B cell (primary cell): ENCODE results near the gene SLC35F2. TPM values are rescaled to one million over a fixed set of nuclear protein-coding genes. Genes with fewer than 3 reads are reported as not detected.

ENCODE experiments used
- ATAC-seq: fragments of 200-7000 bp; cut with Tn5 transposase; one replicate; pipeline ENCODE4 v1.10.0; 2021; ENCODE audit warnings: low read depth, mild to moderate bottlenecking, moderate number of reproducible peaks, moderate library complexity
- CTCF ChIA-PET: fragments of 350-600 bp; sonication (Branson Sonifier 250); formaldehyde crosslinking; loops from one replicate; lab custom pipeline; 2021; ENCODE audit warnings: antibody characterized with exemption, inconsistent platforms; lab: Charles Lee
- POLR2A ChIA-PET: fragments of 350-600 bp; sonication (Branson Sonifier 250); formaldehyde crosslinking; loops from one replicate; lab custom pipeline; 2021; ENCODE audit warnings: antibody characterized with exemption; lab: Charles Lee
- DNase-seq: peaks from one replicate; pipeline ENCODE4 v3.0.0; 2013
- H2AFZ ChIP-seq: 2 replicates; pipeline ENCODE4 v1.6.1; 2012; ENCODE audit warnings: mild to moderate bottlenecking, low read depth, low read length; ENCODE audit not compliant: insufficient read depth, poor library complexity, severe bottlenecking
- H3K27ac ChIP-seq, 2 donors: 1 replicate in 1 of 2; 2 replicates in 1 of 2; pipeline ENCODE4 v1.5.1; 2012 to 2013; ENCODE audit warnings: low read length in 2 of 2, mild to moderate bottlenecking in 2 of 2, moderate library complexity in 1 of 2
- H3K27me3 ChIP-seq, 4 experiments: fragments of 200-600 bp in 1 of 4; sonication (generic) in 1 of 4; replicated peaks in 1 of 4; 1 replicate in 2 of 4; 2 replicates in 2 of 4; pipeline versions ENCODE4 v1.6.1 to v1.7.0; 2013 to 2016; ENCODE audit warnings: low read length in 3 of 4, mild to moderate bottlenecking in 2 of 4, mixed read lengths in 1 of 4, moderate library complexity in 1 of 4; ENCODE audit not compliant: insufficient read depth in 4 of 4, control insufficient read depth in 3 of 4; ENCODE audit errors: control extremely low read depth in 1 of 4
- H3K36me3 ChIP-seq, 2 experiments: replicated peaks in 1 of 2; 1 replicate in 1 of 2; 2 replicates in 1 of 2; pipeline versions ENCODE4 v1.6.1 to v1.7.1; 2013; ENCODE audit warnings: low read length in 1 of 2; ENCODE audit not compliant: insufficient read depth in 2 of 2, control insufficient read depth in 1 of 2; ENCODE audit errors: control extremely low read depth in 1 of 2, extremely low read depth in 1 of 2
- H3K4me1 ChIP-seq, 2 donors: fragments of 200-600 bp in 1 of 2; sonication (generic) in 1 of 2; 1 replicate in 1 of 2; 2 replicates in 1 of 2; pipeline versions ENCODE4 v1.5.1 to v1.6.1; 2013 to 2017; ENCODE audit warnings: low read length in 2 of 2; ENCODE audit not compliant: control insufficient read depth in 2 of 2, insufficient read depth in 2 of 2
- H3K4me2 ChIP-seq: replicated peaks from 2 replicates; pipeline ENCODE3; 2012; ENCODE audit warnings: mild to moderate bottlenecking, low read depth, low read length; ENCODE audit not compliant: poor library complexity, severe bottlenecking
- H3K4me3 ChIP-seq, 5 experiments: fragments of 200-600 bp in 1 of 5; sonication (generic) in 1 of 5; 1 replicate in 3 of 5; 2 replicates in 2 of 5; pipeline versions ENCODE4 v1.5.1 to v1.7.0; 2011 to 2016; ENCODE audit warnings: low read length in 4 of 5, mild to moderate bottlenecking in 4 of 5, low read depth in 2 of 5, control low read depth in 1 of 5, moderate library complexity in 1 of 5; ENCODE audit not compliant: insufficient read depth in 1 of 5; ENCODE audit errors: control extremely low read depth in 1 of 5, extremely low read depth in 1 of 5
- H3K79me2 ChIP-seq: fragments of 200-600 bp; sonication (generic); one replicate; pipeline ENCODE4 v1.6.0; 2016; ENCODE audit warnings: low read length; ENCODE audit not compliant: control insufficient read depth, insufficient read depth
- H3K9ac ChIP-seq: fragments of 200-600 bp; sonication (generic); 2 replicates; pipeline ENCODE4 v1.6.1; 2017; ENCODE audit warnings: mild to moderate bottlenecking, low read length, moderate library complexity
- H3K9me3 ChIP-seq, 3 donors: one replicate each; pipeline versions ENCODE4 v1.6.1 to v1.7.1; 2013; ENCODE audit warnings: low read length in 2 of 3; ENCODE audit not compliant: control insufficient read depth in 2 of 3, insufficient read depth in 1 of 3; ENCODE audit errors: control extremely low read depth in 1 of 3
- H4K20me1 ChIP-seq: 2 replicates; pipeline ENCODE4 v1.6.0; 2012; ENCODE audit warnings: mild to moderate bottlenecking, low read length; ENCODE audit not compliant: insufficient read depth, control insufficient read depth, poor library complexity, severe bottlenecking
- H3K27ac Mint-ChIP-seq: one replicate; pipeline ENCODE4 v1.8.0; 2021; ENCODE audit warnings: mixed read lengths
- H3K27me3 Mint-ChIP-seq: one replicate; pipeline ENCODE4 v1.8.0; 2021; ENCODE audit warnings: mixed read lengths
- H3K4me1 Mint-ChIP-seq: one replicate; pipeline ENCODE4 v1.8.0; 2021; ENCODE audit warnings: mixed read lengths
- H3K4me3 Mint-ChIP-seq: one replicate; pipeline ENCODE4 v1.8.0; 2021; ENCODE audit warnings: mixed read lengths
- H3K9me3 Mint-ChIP-seq: one replicate; pipeline ENCODE4 v1.8.0; 2022; ENCODE audit warnings: mixed read lengths; ENCODE audit not compliant: insufficient read depth
- EZH2 ChIP-seq: IDR thresholded peaks from 2 replicates; pipeline ENCODE4 v1.6.1; 2012; ENCODE audit warnings: borderline replicate concordance, low read depth, mild to moderate bottlenecking, moderate library complexity, low read length; ENCODE audit not compliant: insufficient read depth, poor library complexity, severe bottlenecking
- WGBS: methylation state at CpG from one replicate; pipeline ENCODE4 v1.1.5; 2013; ENCODE audit warnings: missing lambda C conversion rate; ENCODE audit not compliant: insufficient coverage; 5-methylcytosine and 5-hydroxymethylcytosine counted together
- intact Hi-C: fragments of 100-400 bp; cut with micrococcal nuclease; formaldehyde crosslinking; loops from one replicate; pipeline ENCODE4 v1.10.0; 2022
- polyA plus RNA-seq: library from polyadenylated mRNA; depleted of rRNA; stranded (reverse); fragments of >200 nt; gene quantifications from 2 replicates; pipeline ENCODE4 v1.2.3, GENCODE V29; 2012
- total RNA-seq, 2 donors: library from RNA; stranded (reverse); fragments of 120-200 nt in 1 of 2; gene quantifications; 1 replicate in 1 of 2; 2 replicates in 1 of 2; pipeline versions ENCODE4 v1.2.3 to v1.2.4, GENCODE V29; 2013 to 2022
- TF ChIP-seq, protein P1 (sequence below): fragments of 200-600 bp; IDR thresholded peaks from one replicate; pipeline ENCODE4 v1.8.0; 2022; ENCODE audit warnings: antibody characterized with exemption, mild to moderate bottlenecking

SLC35F2 gene
- total and polyA plus RNA-seq, 2 donors (not counting 1 experiment from before 2014, with no cell fraction given): 10.9 TPM

DNA sequence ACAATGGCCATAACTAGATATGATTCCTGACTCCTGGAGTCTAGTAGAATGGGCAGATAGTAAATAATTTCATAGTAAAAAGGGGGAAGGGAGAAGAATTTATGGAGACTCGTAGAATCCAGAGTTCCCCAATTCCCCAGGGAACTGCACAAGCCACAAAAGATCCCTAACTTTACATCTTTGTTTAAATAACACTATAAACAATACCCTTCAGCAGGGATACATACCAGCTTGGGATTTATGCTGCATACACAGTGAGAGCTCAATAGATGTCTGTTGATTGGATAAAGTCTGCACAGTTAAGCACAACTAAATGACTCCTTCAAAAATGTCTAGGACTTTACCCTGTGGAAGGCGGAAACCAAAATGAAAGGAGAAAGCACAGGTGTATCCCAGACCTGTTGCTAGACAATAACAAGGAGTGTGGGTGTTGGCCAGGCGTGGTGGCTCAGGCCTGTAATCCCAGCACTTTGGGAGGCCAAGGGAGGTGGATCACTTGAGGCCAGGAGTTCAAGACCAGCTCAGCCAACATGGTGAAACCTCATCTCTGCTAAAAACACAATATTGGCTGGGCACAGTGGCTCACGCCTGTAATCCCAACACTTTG lies 6.8 kb downstream of the SLC35F2 start:
- no peak overlapping the region for H3K4me3 Mint-ChIP-seq
- Histone ChIP-seq H3K27me3 (no peaks in the 10 kb centered on the region), H3K79me2 (peaks cover 69% of the 10 kb centered on the region), H2AFZ (no peak overlapping the region), H3K4me2 (no peak overlapping the region), H3K9ac (no peak overlapping the region), H3K9me3 (no peaks in the 10 kb centered on the region), H3K36me3 (no peaks in the 10 kb centered on the region), H4K20me1 (peaks cover 31% of the 10 kb centered on the region), H3K4me1 (peaks cover under 1 to 3% of the 10 kb centered on the region in 2 donors), H3K27ac (no peak overlapping the region), H3K4me3 (no peak overlapping the region)
- DNase-seq (no peak), ATAC-seq (no peak)
- intact Hi-C loops: no loop called here
- H3K9me3 Mint-ChIP-seq: no peaks in the 10 kb centered on the region
- TF ChIP-seq, protein P1, sequence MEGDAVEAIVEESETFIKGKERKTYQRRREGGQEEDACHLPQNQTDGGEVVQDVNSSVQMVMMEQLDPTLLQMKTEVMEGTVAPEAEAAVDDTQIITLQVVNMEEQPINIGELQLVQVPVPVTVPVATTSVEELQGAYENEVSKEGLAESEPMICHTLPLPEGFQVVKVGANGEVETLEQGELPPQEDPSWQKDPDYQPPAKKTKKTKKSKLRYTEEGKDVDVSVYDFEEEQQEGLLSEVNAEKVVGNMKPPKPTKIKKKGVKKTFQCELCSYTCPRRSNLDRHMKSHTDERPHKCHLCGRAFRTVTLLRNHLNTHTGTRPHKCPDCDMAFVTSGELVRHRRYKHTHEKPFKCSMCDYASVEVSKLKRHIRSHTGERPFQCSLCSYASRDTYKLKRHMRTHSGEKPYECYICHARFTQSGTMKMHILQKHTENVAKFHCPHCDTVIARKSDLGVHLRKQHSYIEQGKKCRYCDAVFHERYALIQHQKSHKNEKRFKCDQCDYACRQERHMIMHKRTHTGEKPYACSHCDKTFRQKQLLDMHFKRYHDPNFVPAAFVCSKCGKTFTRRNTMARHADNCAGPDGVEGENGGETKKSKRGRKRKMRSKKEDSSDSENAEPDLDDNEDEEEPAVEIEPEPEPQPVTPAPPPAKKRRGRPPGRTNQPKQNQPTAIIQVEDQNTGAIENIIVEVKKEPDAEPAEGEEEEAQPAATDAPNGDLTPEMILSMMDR: no peak
- no peak for TF ChIP-seq EZH2
- ChIA-PET POLR2A (no interaction called here), CTCF (no interaction called here)
- H3K27ac Mint-ChIP-seq: no peak overlapping the region
- peaks cover 33% of the 10 kb centered on the region for H3K4me1 Mint-ChIP-seq
- 94% methylated on average over 2 of the region's 4 CpGs for WGBS
- no peaks in the 10 kb centered on the region for H3K27me3 Mint-ChIP-seq

DNA sequence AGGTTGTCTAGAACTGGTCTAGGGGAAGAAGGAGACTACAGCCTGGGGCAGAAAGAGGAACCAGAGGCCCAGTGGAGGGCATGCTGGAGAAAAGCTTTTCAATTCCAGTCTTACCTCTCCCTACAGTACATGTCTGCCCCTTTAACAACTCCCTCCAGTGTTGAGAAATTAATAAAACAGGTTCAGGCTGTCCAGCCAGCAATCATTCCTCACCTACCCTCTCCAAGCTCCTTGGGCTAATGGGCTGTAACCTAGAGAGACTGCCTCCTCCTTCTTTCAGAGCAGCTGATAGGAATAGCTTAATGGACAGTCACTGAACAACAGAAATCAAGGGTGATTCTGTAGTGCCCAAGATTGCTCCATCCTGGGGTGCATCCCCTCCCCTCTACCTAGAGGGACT lies 8.8 kb downstream of the SLC35F2 start:
- Histone ChIP-seq H2AFZ (no peak overlapping the region), H3K4me1 (peaks cover 0 to 3% of the 10 kb centered on the region in 2 donors), H4K20me1 (peaks cover 27% of the 10 kb centered on the region), H3K27me3 (no peaks in the 10 kb centered on the region), H3K4me2 (no peak overlapping the region), H3K9ac (no peak overlapping the region), H3K36me3 (no peaks in the 10 kb centered on the region), H3K27ac (no peak overlapping the region), H3K9me3 (no peaks in the 10 kb centered on the region), H3K4me3 (no peak overlapping the region), H3K79me2 (peaks cover 87% of the 10 kb centered on the region)
- no peak for DNase-seq
- Mint-ChIP-seq H3K4me3 (no peak overlapping the region), H3K27ac (no peak overlapping the region), H3K9me3 (no peaks in the 10 kb centered on the region), H3K27me3 (no peaks in the 10 kb centered on the region), H3K4me1 (peaks cover 27% of the 10 kb centered on the region)
- POLR2A ChIA-PET: interaction anchor here (0.5 to 0.6 kb wide), 2 partner anchors 19 to 25 kb away, joined by 4 to 5 read pairs; no protein-coding TSS in a partner anchor
- ATAC-seq: no peak
- CTCF ChIA-PET: no interaction called here
- intact Hi-C loops: no loop called here
- no peak for TF ChIP-seq EZH2
- TF ChIP-seq, protein P1: no peak
